Pulmonary artery endothelial cell (primary cell): ENCODE results near the gene CDC42SE1. TPM values are rescaled to one million over a fixed set of nuclear protein-coding genes. Genes with fewer than 3 reads are reported as not detected.

Experiments used
- DNase-seq: peaks from one replicate; pipeline ENCODE4 v3.0.0-alpha.2; 2011; ENCODE audit warnings: low read depth, low spot score
- total RNA-seq: library from RNA; depleted of rRNA; stranded (reverse); fragments of >200 nt; gene quantifications from 2 replicates; pipeline ENCODE4 v1.2.3, GENCODE V29; 2014

Gene CDC42SE1
- total RNA-seq, 1 donor from 2014 or later = 59.9 TPM

- DNase-seq = no peak
These were observed 4.4 kb downstream of the CDC42SE1 start for GRCh38 chr1:151054971-151055547.

GRCh38 chr1:151051356-151052009 is 7.9 kb downstream of the CDC42SE1 start:
- DNase-seq = no peak

- DNase-seq = no peak
These were observed 9.3 kb downstream of the CDC42SE1 start for GRCh38 chr1:151050051-151050688.

- DNase-seq = no peak
These were observed 10.0 kb downstream of the CDC42SE1 start for GRCh38 chr1:151049458-151049857.

- no peak for DNase-seq
These were observed 10.8 kb downstream of the CDC42SE1 start for GRCh38 chr1:151048645-151049032.

- DNase-seq = no peak
These were observed 11.3 kb downstream of the CDC42SE1 start for GRCh38 chr1:151047925-151048644.

GRCh38 chr1:151047591-151047924 is 11.9 kb downstream of the CDC42SE1 start, which contains the start of gene C1orf56:
Gene C1orf56 (plus strand): TSS chr1:151047751. CDS start chr1:151047848, 97 bp downstream.
- DNase-seq = no peak

GRCh38 chr1:151043163-151043562 is 16.3 kb downstream of the CDC42SE1 start:
- no peak for DNase-seq

- DNase-seq = no peak
These were observed 19.9 kb downstream of the CDC42SE1 start for GRCh38 chr1:151039521-151039920.

GRCh38 chr1:151037032-151037431 is 22.4 kb downstream of the CDC42SE1 start:
- DNase-seq = no peak

GRCh38 chr1:151036356-151036755 is 23.1 kb downstream of the CDC42SE1 start, which contains the start of gene BNIPL:
Gene BNIPL (plus strand): TSS chr1:151036586. CDS start chr1:151036726, 140 bp downstream.
- no peak for DNase-seq

- no peak for DNase-seq
These were observed 24.3 kb downstream of the CDC42SE1 start for GRCh38 chr1:151035167-151035566.

GRCh38 chr1:151032164-151032563 is 27.3 kb downstream of the CDC42SE1 start:
- no peak for DNase-seq

- no peak for DNase-seq
These were observed 33.0 kb downstream of the CDC42SE1 start for GRCh38 chr1:151026460-151026859.

GRCh38 chr1:151024540-151025146 is 34.8 kb downstream of the CDC42SE1 start:
- DNase-seq = peak; percentile 29

GRCh38 chr1:151013518-151013917 is 45.9 kb downstream of the CDC42SE1 start:
- no peak for DNase-seq

- no peak for DNase-seq
These were observed 46.5 kb downstream of the CDC42SE1 start for GRCh38 chr1:151012684-151013471.

GRCh38 chr1:151011154-151011850 is 48.1 kb downstream of the CDC42SE1 start:
- DNase-seq = no peak

- DNase-seq = no peak
These were observed 49.1 kb downstream of the CDC42SE1 start for GRCh38 chr1:151010346-151010726.

- DNase-seq = no peak
These were observed 49.6 kb downstream of the CDC42SE1 start for GRCh38 chr1:151009674-151010345.
